ENCODE measurements around the gene PPP1R14D.

The PPP1R14D gene

GRCh38 chr15:40782609-40783227 lies 45.8 kb downstream of the PPP1R14D start:
- peak; percentile 80 for DNase-seq
- ATAC-seq: peak; percentile 90

DNA sequence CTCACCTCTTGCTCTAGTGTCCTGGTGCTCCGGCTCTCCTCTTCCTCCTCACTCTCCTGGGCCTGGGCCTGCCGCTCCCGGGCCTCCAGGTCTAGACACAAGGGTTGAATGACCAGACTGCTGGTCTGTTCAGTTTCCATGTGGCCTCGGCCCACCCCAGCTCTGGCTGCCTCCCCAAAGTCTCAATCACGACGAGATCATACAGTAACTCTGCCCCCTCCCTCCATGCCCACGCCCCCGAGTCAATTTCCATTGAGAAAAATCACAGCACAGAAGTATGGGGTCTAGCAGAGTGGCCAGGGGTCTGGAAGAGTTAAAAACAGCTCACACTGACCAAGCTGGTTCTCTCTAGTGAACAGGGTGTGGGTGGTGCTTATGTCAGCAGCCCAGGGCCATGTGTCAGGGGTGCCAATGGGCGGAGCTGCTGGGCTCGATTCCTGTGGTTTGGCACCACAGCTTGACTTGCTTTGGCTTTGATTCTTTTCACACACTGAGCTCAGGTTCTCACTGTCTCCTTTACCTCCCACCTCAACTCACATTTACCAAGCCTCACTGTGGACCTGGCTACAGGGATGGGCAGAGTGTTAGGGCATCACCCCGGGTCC lies 51.9 kb downstream of the PPP1R14D start:
- peak; percentile 89 for ATAC-seq
- DNase-seq: peak; percentile 61

DNA sequence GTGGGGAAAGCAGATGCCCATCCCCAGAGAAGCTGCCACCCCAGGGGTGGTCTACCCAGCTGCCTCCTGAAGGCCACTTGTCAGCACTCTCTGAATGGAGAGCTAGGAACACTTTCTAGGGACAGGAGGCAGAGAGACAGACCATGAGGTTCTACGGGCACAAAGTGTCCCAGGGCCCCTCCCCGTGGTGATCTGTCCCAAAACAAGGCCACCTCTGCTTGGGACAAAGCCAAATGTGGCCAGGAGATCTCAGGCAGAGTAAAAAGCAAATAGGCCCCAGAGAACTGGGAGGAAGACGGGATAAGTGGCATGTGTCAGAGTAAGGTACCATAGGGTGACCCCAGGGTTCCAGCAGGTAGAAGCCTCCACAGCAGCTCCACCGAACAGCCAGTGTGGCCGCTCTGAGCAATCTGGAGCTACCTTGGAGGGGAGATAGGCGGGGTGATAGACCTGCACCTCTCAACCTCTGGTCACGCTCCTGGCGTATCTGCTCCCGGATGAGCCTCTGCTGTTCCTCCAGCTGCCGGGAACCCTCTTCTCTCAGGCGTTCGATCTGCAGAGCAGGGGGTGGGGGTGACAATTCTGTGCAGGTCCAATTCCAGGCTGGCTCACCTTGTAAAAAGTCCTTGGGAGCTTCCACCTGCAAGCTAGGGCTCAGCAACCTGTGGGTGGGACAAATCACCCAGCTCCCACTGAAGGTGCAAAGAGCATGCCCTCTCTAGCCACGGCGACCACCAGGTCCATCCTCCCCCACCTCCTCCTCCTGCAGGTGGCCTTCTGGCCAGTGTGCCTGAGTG lies 52.6 kb downstream of the PPP1R14D start:
- ATAC-seq: no peak

GRCh38 chr15:40775007-40775406 lies 53.5 kb downstream of the PPP1R14D start:
- DNase-seq: no peak
- ATAC-seq: no peak

More for the DNA sequence above, 52.6 kb downstream of the PPP1R14D start:
- DNase-seq: no peak

DNA sequence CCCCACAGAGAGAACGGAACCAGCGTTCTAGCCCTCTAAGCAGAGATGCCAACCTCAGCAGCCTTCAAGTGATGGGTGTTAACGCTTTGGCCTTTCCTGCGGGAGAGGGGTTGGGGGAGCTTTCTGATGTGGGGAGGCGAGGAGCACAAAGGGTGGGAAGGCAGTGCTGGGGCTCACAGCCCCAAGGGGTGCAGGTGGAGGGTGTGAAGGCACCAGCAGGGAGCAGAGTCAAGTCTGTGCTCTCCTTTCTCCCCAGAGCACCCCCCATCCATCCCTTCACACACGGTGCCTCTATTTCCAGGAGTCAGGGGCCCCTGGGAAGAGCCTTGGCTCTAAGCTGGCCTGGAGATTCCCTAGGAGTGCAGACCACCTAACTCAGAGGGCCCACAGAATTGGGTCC lies 54.6 kb downstream of the PPP1R14D start:
- ATAC-seq (no peak), DNase-seq (no peak)

GRCh38 chr15:40773496-40773895 lies 55.0 kb downstream of the PPP1R14D start:
- ATAC-seq: no peak

GRCh38 chr15:40772014-40772413 lies 56.5 kb downstream of the PPP1R14D start:
- no peak for ATAC-seq
- no peak for DNase-seq

More at GRCh38 chr15:40773496-40773895, 55.0 kb downstream of the PPP1R14D start:
- DNase-seq: no peak

DNA sequence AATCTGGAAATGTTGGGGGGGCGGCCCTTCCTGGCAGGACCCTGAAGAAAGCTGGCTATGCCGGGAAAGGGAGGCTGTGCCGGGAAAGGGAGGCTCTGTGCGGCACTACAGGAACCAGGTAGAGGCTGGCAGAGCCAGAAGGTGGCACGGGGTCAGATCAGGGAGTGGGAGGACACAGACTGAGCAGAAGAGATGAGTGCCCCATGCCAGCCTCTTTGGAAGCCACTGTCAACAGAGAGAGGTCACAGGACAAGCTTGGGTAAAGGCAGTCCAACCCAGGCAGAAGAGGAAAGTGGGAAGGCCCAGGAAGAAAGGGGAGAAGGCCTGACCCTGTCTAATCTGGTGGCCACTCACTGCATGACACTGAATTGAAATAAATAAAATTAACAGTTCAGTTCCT lies 57.3 kb downstream of the PPP1R14D start:
- DNase-seq (no peak), ATAC-seq (no peak)

DNA sequence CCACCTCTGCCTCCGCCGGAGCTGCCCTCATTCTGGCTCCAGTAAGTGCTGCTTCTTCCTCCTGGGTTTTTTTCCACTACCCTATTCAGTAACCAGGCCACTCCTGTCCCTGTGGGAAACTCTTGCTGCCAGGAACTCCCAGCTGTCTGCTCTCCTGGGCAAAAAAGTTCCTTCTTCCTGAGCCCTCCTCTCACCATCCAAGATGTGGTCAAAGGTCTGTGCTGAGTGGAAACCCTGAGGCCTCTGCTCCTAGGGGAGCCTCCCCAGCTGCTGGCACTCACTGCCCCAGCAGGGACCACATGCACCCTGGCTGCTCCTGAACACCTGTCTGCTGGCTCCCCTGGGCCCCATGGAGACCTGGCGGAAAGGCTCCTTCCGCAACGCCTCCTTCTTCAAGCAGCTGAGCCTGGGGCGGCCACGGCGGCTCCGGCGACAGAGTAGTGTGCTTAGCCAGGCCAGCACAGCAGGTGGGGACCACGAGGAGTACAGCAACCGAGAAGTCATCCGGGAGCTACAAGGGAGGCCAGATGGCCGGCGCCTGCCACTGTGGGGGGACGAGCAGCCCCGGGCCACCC lies 58.3 kb downstream of the PPP1R14D start:
- DNase-seq: no peak
- ATAC-seq: no peak

DNA sequence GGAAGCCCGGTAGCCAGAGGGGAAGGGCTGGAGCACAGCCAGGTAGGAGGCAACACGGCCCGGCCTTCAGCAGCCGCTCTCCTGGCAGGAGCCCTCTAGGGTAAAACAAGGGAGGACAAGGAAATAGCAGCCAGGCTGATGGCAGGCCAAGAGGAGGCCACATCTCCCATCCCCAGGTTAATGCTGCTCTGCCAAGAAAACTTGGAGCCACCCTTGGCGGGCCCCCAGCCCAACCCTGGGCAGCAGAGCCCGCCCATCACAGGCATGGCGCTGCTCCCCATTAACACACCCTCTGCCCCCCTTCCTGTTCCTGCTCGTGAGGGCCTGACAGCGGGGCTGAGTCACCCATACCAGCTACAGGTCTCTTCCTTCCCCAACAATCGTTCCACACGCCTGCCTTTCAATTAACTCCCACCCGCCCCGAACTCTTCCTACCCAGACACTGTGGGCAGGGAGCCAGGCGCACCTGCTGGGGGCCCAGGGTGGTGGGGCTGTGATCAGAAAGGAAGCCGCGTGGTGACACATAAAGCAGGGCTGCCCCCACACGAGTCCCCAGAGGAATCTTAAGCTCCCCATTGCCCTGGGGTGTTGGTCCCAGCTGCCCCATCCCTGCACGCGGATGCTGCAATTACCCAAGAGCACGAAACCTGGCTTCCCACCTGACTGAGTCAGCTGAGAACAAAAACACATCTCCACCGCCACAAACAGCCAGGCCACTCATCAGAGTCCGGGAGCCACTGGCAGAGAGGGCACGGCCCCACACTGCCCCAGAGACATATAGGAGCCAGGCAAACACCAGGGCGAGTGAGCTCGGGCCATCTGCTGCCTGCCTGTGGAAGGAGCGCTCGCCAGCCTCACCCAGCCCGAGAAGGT lies 59.0 kb downstream of the PPP1R14D start, which contains the start of gene C15orf62:
Gene C15orf62 (plus strand): TSS at position 707 of the 873 bp plus-strand sequence. CDS start 516 bp downstream, outside the sequence.
- DNase-seq (peak; percentile 79), ATAC-seq (peak; percentile 76)

DNA sequence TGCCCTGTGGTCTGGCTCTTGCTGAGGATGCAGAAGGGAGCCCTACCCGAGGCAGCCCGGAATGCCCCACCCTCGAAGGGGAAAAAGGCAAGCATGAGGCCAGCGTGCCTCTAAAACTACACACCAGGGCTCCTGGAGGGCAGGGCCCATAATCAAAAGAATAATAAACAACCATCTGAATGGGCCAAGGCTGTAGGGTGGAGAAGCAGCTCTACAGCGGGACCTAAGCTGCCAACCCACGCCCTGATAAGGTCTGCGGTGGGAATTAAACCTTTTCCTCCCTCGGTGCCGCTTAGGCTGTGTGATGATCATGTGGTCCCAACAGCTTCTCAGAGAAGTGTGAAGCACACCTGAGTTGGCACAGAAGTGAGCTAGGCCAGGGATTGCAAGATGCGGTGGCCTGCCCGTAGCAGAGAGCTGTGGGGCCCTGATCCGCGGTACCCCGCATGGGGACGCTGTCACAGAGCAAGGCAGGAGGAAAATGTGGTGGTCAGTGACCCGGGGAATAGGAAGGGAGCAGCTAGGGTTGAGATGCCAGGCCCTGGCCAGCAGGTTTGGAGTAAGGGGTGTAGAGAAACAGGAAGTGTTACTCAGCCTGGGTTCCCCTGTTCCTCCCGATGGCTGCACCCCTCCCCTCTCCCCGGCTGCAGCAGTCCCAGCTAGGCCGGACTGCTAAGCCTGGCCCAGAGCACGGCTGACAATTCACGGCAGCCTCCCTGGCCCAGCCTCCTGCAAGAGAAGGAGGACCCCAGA lies 59.8 kb downstream of the PPP1R14D start:
- DNase-seq (peak; percentile 33), ATAC-seq (no peak)

- ATAC-seq (no peak), DNase-seq (no peak)
These were observed 60.5 kb downstream of the PPP1R14D start for GRCh38 chr15:40767838-40768500.

- DNase-seq: no peak
- ATAC-seq: no peak
These were observed 61.3 kb downstream of the PPP1R14D start for GRCh38 chr15:40766906-40767837.

DNA sequence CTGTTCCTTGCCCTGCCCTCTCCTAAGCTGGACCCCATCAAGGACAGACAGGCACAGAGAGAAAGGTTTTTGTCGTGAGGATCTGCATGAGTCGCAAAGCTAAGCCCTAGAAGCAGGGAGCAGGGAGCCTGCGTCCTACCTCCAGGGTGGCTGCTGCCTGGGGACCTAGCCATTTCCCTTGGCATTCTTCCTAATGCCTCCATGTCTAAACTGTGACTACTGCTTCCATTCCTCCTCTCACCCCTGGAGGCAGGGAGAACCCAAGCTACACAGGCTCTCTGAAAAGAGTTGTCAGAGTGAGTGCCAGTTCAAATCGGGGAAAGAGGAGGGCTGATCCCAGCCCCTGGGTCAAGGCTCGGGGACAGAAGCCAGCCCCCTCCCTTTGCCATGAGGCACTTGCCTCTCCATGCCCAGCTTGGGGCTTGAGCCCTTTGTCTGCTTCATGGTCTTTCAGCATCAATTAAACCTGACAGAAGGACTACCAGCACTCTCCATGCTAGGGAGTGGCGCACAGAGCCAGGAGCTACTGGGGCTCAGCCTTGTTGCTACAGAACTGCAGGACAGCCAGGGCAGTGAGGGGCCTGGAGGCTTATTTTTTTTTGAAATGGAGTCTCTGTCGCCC lies 62.2 kb downstream of the PPP1R14D start:
- DNase-seq (no peak), ATAC-seq (no peak)
